Astrocyte of the spinal cord (primary cell): ENCODE measurements around the gene VPS8.

Source experiments
- DNase-seq: peaks from one replicate; pipeline ENCODE4 v3.0.0; 2011; ENCODE audit warnings: low read depth, low spot score
- H3K4me3 ChIP-seq: 2 replicates; pipeline ENCODE4 v1.5.1; 2011; ENCODE audit warnings: low read depth, mild to moderate bottlenecking, low read length, moderate library complexity
- in situ Hi-C: cut with HindIII; loops from 2 replicates; pipeline ENCODE4 v1.10.0; 2017; ENCODE audit warnings: low sequenced_read_pairs
- TF ChIP-seq, protein P1 (sequence below): IDR thresholded peaks from 2 replicates; pipeline ENCODE4 v1.5.1; 2012; ENCODE audit warnings: low read depth, mild to moderate bottlenecking, low read length, inconsistent platforms

The VPS8 gene

DNA sequence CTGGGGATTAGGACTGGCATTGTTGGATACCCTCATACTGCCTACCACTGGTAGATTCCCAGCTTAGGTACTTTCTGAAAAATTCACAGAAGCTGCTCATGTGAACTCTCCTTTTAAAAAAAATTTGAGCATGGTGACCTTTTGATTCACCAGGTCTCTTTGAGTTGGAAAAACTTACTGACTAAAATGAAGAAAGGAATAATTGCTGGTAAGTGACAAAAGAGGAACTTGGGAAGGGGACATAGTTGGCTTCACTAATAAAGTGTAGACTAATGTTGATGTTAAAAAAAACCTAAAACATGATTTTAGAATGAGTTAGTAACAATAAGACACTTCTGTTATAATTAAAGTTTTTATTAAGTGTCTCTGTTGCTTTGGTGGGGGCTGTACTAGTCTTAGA lies 8.6 kb downstream of the VPS8 start:
- TF ChIP-seq, protein P1, sequence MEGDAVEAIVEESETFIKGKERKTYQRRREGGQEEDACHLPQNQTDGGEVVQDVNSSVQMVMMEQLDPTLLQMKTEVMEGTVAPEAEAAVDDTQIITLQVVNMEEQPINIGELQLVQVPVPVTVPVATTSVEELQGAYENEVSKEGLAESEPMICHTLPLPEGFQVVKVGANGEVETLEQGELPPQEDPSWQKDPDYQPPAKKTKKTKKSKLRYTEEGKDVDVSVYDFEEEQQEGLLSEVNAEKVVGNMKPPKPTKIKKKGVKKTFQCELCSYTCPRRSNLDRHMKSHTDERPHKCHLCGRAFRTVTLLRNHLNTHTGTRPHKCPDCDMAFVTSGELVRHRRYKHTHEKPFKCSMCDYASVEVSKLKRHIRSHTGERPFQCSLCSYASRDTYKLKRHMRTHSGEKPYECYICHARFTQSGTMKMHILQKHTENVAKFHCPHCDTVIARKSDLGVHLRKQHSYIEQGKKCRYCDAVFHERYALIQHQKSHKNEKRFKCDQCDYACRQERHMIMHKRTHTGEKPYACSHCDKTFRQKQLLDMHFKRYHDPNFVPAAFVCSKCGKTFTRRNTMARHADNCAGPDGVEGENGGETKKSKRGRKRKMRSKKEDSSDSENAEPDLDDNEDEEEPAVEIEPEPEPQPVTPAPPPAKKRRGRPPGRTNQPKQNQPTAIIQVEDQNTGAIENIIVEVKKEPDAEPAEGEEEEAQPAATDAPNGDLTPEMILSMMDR: no peak
- in situ Hi-C loops: no loop called here
- no peak overlapping the region for H3K4me3 ChIP-seq
- DNase-seq: no peak

GRCh38 chr3:184821034-184821433 lies 9.1 kb downstream of the VPS8 start:
- H3K4me3 ChIP-seq: no peak overlapping the region
- no peak for DNase-seq
- in situ Hi-C loops: no loop called here
- TF ChIP-seq, protein P1: no peak

GRCh38 chr3:184822081-184822480 lies 10.1 kb downstream of the VPS8 start:
- TF ChIP-seq, protein P1: no peak
- in situ Hi-C loops: no loop called here
- DNase-seq: no peak
- H3K4me3 ChIP-seq: no peak overlapping the region

GRCh38 chr3:184822654-184823053 lies 10.7 kb downstream of the VPS8 start:
- no peak for DNase-seq
- TF ChIP-seq, protein P1: no peak
- in situ Hi-C loops: no loop called here
- H3K4me3 ChIP-seq: no peak overlapping the region

DNA sequence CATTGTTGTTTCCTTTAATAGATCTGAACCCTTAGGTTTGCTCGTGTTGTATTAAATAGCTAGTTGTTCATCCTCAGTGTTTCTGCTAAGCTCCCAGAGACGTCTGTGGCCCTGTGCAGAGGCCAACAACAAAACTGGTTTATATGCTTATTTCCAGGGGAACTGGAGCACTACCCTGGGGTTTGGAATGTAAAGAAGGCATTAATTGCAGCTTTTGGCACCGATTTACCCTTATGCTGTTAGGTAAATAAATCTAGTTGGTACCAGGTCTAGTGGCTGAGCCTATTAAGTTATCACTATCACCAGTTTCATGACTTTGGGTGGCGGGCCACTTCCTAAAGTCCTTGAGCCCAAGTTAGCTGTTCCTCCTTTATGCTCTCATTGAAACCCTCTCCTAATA lies 12.0 kb downstream of the VPS8 start:
- TF ChIP-seq, protein P1: no peak
- no peak overlapping the region for H3K4me3 ChIP-seq
- DNase-seq: no peak
- in situ Hi-C loops: no loop called here

DNA sequence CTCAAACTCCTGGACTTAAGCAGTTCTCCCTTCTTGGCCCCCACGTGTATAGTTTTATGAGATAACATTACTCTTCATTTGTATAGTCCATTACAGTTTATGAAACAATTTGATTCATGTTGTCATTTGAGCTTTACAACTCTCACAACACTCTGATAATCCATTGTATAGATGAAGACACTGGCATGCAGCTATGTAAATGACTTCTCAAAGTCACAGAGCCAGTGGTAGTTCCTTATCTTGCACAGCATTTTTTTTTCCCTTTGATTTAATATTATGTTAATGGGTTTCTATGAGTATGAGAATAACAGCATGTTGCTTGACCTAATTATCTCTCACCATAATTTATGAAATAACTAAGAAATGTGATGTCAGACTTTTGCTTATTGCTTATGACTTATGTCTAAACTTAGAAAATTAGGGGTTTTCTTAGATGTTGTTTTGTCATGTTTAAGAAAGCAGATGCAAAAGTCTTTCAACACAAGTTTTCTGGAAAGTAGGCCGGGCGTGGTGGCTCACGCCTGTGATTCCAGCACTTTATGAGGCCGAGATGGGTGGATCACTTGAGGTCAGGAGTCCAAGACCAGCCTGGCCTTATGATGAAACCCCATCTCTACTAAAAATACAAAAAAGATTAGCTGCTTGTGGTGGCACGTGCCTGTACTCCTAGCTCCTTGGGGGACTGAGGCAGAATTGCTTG lies 13.3 kb downstream of the VPS8 start:
- TF ChIP-seq, protein P1: no peak
- no peak overlapping the region for H3K4me3 ChIP-seq
- in situ Hi-C loops: no loop called here
- no peak for DNase-seq
